ENCODE data around the gene CA14. TPM values are rescaled to one million over a fixed set of nuclear protein-coding genes. Genes with fewer than 3 reads are reported as not detected.
"Not testable (repeated sequence)": the region's sequence is repeated elsewhere in the genome, so short reads cannot be mapped to it uniquely, and the experiment has no call there.

The CA14 gene
- total RNA-seq, 1 donor, result not detected

DNA sequence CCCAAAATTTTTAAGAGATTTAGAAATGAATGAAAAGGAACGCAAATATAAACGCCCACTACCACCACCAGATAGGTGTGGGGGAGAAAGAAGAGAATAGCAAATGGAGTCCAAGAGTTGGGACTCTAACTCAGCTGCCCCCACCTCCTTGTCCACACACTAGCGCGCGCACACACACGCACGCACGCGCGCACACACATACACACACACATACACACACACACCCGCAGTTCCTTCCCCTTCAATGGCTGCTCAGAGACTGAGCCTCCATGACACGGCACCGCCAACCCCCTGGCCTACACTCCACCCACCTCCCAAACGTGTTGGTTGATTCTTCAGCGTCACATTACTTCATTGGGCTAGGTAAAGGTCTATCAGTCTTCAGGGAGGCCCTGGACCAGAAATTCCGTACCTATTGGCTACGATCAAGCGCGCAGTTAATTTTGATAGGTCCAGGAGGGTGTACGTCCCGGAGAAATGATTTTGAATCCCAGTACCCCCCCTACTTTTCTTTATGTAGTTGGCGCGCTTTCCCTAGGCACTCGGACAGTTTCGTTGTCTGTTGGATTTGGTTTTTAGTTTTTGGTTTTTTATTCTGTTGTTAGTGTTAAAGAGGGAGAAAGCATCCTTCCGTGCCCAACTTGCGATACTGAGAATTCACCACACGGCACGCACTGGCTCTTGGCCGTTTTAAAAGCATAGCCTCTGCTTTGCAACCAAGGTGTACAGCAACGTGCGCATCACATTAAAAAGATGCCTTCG lies 21.5 kb upstream of the CA14 start, which contains the start of gene ANP32E:
Gene ANP32E (minus strand): TSS at position 261 of the 762 bp plus-strand sequence. CDS start 326 bp downstream, outside the sequence.
- peak; percentile 87 to 99 (median 98) for DNase-seq (ENCODE audit: low read depth in 2 of 3, low spot score in 2 of 3)

- DNase-seq (ENCODE audit: low read depth in 2 of 3, low spot score in 2 of 3), result no peak
These were observed 20.9 kb upstream of the CA14 start for GRCh38 chr1:150236614-150237100.

DNA sequence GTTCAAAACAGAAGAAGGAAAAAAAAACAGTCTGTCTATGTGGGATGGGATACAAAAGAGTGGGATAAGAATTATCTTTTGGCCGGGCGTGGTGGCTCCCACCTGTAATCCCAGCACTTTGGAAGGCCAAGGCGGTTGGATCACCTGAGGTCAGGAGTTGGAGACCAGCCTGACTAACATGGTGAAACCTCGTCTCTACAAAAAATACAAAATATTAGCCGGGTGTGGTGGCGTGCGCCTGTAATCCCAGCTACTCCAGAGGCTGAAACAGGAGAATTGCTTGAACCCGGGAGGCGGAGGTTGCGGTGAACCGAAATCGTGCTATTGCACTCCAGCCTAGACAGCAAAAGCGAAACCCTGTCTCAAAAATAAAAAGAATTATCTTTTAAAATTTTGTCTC lies 20.4 kb upstream of the CA14 start:
- DNase-seq (ENCODE audit: low read depth in 2 of 3, low spot score in 2 of 3), result not testable (repeated sequence)

DNA sequence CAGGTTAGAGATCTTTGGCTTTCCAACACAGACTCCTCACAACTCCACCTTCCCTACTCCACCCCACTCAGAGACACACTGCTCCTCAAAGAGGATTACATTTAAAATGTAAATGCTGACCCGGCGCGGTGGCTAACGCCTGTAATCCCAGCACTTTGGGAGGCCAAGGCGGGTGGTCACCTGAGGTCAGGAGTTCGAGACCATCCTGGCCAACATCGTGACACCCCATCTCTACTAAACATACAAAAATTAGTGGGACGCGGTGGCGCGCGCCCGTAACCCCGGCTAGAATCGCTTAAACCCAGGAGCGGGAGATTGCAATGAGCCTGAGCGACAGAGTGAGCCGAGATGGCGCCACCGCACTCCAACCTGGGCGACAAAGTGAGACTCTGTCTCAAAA lies 19.8 kb upstream of the CA14 start:
- DNase-seq (ENCODE audit: low read depth in 2 of 3, low spot score in 2 of 3), result no peak

DNA sequence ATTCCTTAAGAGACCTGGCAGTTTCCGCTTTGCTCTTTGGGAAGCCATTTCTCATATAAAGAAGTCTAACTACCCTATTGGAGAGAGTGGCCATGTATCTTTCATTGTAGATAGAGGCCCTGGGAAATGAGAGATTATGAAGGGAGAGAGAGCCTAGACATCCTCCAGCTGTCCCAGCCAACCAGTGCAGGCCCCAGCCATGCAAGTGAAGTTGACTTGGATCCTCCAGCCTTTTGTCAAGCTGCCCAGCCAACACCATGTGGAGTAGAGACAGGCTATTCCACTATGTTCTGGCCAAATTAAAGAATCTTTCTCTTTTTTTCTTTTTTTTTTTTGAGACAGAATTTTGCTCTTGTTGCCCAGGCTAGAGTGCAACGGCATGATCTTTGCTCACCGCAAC lies 14.6 kb upstream of the CA14 start:
- no peak for DNase-seq (ENCODE audit: low read depth in 2 of 3, low spot score in 2 of 3)

DNA sequence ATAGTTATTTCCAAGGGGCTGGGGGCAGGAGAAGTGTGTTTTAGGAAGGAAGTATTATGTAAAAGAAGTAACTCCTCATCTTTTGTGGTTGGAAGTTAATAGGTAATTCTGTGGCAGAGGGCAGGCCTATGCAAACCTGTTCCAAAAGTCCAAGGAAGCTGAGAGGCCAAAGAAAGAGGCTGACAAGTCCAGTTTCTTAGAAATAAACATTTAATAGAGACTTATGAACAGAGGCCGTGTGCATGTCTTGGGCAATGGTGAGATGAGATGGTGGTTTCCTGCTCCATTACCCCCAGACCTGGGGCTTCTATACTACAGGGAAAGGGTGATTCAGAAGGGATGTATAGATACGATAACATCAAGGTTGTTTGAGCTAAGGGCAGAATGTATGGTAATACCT lies 7.6 kb upstream of the CA14 start:
- no peak for DNase-seq (ENCODE audit: low read depth in 2 of 3, low spot score in 2 of 3)

DNA sequence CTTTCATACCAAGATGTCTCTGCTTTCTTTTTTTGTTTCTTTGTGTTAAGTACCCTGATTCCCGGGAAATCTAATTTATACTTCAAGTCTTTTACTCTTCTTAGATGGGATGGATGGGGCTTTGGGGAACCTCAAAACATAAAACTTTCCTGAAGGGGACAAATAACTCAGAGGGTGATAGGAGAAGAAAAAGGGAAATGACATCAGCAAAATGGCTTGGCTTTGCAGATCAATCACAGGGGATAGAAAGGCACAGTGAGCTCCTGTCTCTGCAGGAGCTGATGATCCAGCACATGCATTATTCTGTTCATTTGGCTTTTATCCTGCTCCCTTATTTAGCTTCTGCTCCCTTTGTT lies 1.4 kb upstream of the CA14 start:
- DNase-seq (ENCODE audit: low read depth in 2 of 3, low spot score in 2 of 3), result no peak

DNA sequence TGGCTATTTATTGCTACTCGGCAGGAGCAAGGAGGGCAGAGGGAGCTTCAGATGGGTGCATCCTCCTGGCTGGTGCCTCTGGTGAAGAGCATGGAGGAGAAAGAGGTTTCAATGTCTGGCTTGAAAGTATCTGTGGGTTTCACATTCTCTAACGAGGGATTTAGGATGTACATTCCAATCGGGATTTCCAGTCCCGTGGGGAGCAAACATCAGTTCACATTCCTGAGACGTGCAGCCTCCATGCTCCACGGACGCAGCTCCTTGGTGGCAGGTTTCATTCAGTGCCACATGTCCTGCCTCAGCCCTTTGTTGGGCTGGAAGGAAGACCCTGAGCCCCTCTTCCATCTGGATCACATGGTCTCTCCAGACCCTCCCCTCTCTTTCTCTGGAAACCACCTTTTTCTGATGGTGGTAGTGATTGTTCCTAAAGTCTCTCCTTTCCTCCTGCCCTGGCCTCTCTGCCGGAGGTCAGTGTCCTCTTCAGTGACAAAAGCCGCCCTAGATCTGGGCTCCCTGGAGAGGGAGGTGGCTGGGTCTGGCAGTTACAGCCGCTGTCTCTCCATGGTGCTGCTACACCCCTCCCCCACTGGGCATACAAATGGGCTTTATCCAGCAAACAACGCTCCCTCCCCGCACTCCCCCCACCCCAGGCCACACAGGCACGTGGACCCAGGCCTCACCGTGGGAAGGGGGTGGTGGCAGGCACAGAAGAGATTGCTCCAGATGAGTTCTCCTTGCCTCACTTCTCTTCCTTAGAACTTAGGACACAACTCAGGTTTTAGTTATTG lies 826 bp upstream of the CA14 start:
- no peak for DNase-seq (ENCODE audit: low read depth in 2 of 3, low spot score in 2 of 3)

GRCh38 chr1:150259217-150259616 lies 1.6 kb downstream of the CA14 start:
- no peak for DNase-seq (ENCODE audit: low read depth in 2 of 3, low spot score in 2 of 3)

GRCh38 chr1:150259758-150260669 lies 2.4 kb downstream of the CA14 start:
- no peak for DNase-seq (ENCODE audit: low read depth in 2 of 3, low spot score in 2 of 3)

- no peak for DNase-seq (ENCODE audit: low read depth in 2 of 3, low spot score in 2 of 3)
These were observed 3.8 kb downstream of the CA14 start for GRCh38 chr1:150261367-150261766.

- no peak for DNase-seq (ENCODE audit: low read depth in 2 of 3, low spot score in 2 of 3)
These were observed 5.1 kb downstream of the CA14 start for GRCh38 chr1:150262388-150263320.

DNA sequence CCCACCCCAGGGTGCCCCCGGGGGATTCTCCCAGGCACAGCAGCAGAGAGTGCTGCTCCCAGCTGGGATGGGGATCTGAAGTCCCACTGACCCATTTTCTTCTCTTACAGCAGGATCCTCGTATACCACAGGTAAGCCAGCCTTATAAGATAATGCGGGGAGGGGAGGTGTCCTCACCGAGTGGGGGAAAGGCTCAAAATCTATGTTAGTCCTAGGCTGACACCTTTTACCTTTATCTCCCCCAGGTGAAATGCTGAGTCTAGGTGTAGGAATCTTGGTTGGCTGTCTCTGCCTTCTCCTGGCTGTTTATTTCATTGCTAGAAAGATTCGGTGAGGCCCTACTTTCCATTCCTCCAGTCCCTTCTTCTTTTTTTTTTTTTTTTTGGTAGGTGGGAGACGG lies 6.0 kb downstream of the CA14 start:
- no peak for DNase-seq (ENCODE audit: low read depth in 2 of 3, low spot score in 2 of 3)

DNA sequence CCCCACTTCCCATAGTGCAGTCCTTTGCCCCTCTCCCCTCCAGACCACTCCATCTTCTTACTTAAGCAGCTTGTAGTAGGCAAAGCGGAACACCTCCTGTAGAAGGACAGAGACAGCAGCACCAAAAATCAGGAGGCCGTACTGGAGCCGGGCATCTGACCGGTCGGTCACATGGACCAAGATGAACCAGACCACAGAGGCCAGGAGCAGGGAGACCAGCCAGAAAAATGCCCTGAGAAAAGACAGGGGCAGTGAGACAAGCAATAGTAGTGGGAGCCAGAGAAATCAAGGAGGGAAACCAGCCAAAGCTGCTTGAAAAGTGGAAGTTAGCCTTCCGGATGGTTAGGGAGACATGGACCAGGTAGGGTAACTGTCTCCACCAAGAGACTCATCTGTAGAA lies 10.3 kb downstream of the CA14 start:
- DNase-seq (ENCODE audit: low read depth in 2 of 3, low spot score in 2 of 3), result no peak

DNA sequence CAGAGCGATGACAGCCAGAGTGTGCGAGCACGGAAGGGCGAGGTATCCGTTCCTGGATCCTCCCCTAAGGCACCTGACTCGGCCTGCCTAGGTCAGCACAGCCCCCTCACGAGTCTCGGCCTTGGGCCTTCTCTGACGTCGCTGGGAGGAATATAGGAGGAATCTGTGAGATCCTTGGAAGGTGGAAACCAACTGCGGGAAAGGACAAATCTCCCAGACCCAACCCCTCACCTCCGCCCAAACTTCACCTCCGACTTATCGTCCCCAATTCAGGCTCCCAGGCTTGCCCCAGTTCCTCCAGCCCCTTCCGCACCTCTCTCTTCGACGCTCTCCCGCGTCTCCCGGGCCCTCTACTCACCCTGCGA lies 10.7 kb downstream of the CA14 start:
- DNase-seq (ENCODE audit: low read depth in 2 of 3, low spot score in 2 of 3), result peak; percentile 28 to 43 (median 35)

DNA sequence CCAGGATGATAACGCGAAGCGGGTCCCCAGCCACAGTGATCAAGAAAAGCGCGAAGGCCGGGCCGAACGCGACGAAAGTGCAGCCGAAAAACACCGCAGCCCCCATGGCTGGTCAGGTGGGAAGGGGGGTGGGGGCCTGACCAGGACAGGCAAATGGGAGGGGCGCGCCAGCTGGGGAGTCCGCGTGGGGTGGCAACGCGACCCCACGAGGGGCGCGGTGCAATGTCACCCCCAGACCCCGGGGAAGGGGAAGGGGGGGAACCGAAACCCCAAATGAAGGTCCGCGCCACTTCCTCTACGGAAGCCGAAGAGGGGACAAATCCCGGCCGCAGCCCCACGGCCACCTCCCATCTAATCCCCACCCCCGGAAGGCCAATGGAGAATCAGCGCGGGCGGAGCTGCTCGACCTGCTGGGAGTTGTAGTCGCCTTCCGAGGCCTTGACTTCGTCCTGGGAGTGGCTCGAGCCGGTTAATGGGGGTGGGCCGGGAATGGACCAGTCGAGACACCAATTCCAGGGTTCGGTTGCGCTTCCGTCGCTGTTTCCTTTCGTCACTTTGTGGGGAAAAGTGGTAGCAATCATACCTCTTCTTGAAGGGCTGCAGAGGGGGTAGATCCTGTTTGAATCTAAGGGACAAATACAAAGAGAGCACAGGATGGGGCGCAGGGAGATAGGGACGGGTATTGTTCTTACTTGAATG lies 11.3 kb downstream of the CA14 start, which contains the start of gene APH1A:
Gene APH1A (minus strand): TSS at position 312 of the 699 bp plus-strand sequence. CDS start 206 bp downstream, at position 106.
- peak; percentile 79 to 98 (median 97) for DNase-seq (ENCODE audit: low read depth in 2 of 3, low spot score in 2 of 3)

DNA sequence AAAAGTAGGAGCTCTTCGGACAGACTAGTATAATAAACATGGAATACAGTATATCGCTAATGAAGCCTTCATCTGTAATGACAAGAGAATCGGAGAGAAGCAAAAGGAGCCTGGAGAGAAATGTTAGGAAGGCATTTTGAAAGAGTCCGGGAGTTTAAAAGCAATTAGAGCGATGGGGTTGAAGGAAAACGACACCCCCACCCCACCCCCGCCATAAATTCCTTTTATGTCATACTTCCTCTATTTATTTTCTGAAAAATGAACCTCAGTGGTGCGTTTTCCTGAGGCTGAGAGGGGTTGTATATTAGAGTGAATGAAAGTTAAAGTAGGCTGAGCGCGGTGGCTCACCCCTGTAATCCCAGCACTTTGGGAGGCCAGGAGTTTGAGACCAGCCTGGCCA lies 11.9 kb downstream of the CA14 start:
- peak in 1 of 3 donors; percentile 38 for DNase-seq (ENCODE audit: low read depth in 2 of 3, low spot score in 2 of 3)

DNA sequence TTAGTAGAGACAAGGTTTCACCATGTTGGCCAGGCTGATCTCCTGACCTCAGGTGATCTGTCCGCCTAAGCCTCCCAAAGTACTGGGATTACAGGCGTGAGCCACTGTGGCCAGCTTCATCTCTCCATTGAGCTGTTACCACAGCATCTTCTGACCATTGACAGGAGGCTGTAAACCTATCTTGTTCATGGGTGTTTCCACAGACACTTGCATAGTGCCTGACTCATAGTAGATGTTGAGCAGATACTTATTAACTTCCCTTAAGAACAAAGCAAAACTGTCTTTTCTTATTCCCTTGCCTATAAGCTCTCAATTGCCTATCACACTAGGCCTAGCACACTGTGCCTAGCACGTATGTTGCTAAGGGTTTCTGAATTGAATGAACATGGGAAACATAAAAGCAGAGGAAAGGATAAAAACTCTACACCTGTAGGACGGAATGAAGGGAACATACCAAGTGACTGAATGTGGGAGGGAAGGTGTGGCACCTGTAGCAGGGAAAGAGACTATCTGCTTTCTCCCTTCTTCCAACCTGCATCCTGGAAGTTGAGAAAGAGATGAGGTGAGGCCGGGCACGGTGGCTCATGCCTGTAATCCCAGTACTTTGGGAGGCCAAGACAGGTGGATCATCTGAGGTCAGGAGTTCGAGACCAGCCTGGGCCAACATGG lies 13.9 kb downstream of the CA14 start:
- no peak for DNase-seq (ENCODE audit: low read depth in 2 of 3, low spot score in 2 of 3)

DNA sequence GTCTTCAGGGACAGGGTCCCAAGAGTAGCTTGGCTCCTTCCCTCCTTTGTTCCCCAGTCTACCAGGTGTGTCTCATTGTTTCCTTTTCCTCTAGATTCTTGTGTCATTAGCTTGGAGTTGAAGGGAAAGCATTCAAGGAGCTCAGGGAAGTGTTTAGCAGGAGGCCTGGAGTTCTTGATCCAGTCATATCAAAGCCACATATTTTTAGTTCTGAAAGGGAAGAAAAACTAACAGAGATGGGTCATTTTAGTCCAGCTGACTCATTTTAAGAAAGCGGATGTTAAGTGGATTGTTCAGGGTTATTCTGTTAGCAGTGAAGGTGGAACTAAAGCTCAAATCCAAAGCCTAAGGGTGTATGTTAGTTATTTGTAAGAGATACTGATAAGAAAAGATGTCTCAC lies 15.7 kb downstream of the CA14 start:
- DNase-seq (ENCODE audit: low read depth in 2 of 3, low spot score in 2 of 3), result no peak
